HG03575 (cell line): ENCODE results near the gene NACAD.

Source experiments
- ATAC-seq: cut with Tn5 transposase; IDR thresholded peaks from one replicate; pipeline ENCODE4 v1.9.1; 2021; ENCODE audit not compliant: unreplicated experiment, insufficient number of reproducible peaks, low FRiP score; ENCODE audit errors: extremely low read depth

Gene NACAD

GRCh38 chr7:45088821-45089340 lies at the start of gene NACAD:
Gene NACAD, minus strand, starts transcription at chr7:45088969. Its CDS starts 75 bp downstream, at chr7:45088894.
- no peak for ATAC-seq

- ATAC-seq = no peak
These were observed 47.6 kb upstream of the NACAD start for GRCh38 chr7:45136106-45137060.

- no peak for ATAC-seq
These were observed 45.1 kb upstream of the NACAD start for GRCh38 chr7:45133877-45134276.

GRCh38 chr7:45133352-45133751 lies 44.6 kb upstream of the NACAD start:
- ATAC-seq = no peak

GRCh38 chr7:45132708-45133320 lies 44.0 kb upstream of the NACAD start:
- ATAC-seq = no peak

- ATAC-seq = no peak
These were observed 43.1 kb upstream of the NACAD start for GRCh38 chr7:45131891-45132290.

GRCh38 chr7:45130910-45131309 lies 42.1 kb upstream of the NACAD start:
- no peak for ATAC-seq

GRCh38 chr7:45129906-45130305 lies 41.1 kb upstream of the NACAD start:
- ATAC-seq = no peak

- no peak for ATAC-seq
These were observed 40.5 kb upstream of the NACAD start for GRCh38 chr7:45129181-45129800.

GRCh38 chr7:45126920-45127319 lies 38.2 kb upstream of the NACAD start:
- ATAC-seq = no peak

- ATAC-seq = no peak
These were observed 37.4 kb upstream of the NACAD start for GRCh38 chr7:45126201-45126600.

- ATAC-seq = no peak
These were observed 36.6 kb upstream of the NACAD start for GRCh38 chr7:45125193-45125904.

- ATAC-seq = no peak
These were observed 35.3 kb upstream of the NACAD start for GRCh38 chr7:45123913-45124710.

GRCh38 chr7:45122975-45123860 lies 34.4 kb upstream of the NACAD start:
- ATAC-seq = no peak

GRCh38 chr7:45119550-45119949 lies 30.8 kb upstream of the NACAD start:
- ATAC-seq = no peak

GRCh38 chr7:45118889-45119331 lies 30.1 kb upstream of the NACAD start:
- no peak for ATAC-seq

- ATAC-seq = no peak
These were observed 29.5 kb upstream of the NACAD start for GRCh38 chr7:45118292-45118691.
